HCT116 (cell line): Measurements from ENCODE around the gene GNB1. TPM values are rescaled to one million over a fixed set of nuclear protein-coding genes. Genes with fewer than 3 reads are reported as not detected.

Source experiments
- ATAC-seq: fragments of 200-7000 bp; cut with Tn5 transposase; 2 replicates; pipeline ENCODE4 v1.9.1; 2020; ENCODE audit warnings: mild to moderate bottlenecking, moderate library complexity
- BruUV-seq: library from RNA; stranded (reverse); fragments of 400-500 nt; replicated peaks from 2 replicates; lab custom pipeline; 2021; lab: Mats Ljungman, UMichigan
- CTCF ChIA-PET: fragments of 300-600 bp; sonication (Branson Sonifier 250); formaldehyde crosslinking; loops from one replicate; lab custom pipeline; 2021; ENCODE audit warnings: antibody characterized with exemption; lab: Charles Lee
- POLR2A ChIA-PET: fragments of 300-600, 350-600 bp; sonication (Branson Sonifier 250); formaldehyde crosslinking; loops from one replicate; lab custom pipeline; 2021; ENCODE audit warnings: antibody characterized with exemption; lab: Charles Lee
- RAD21 ChIA-PET, 2 experiments: fragments of 300-600 bp; sonication (Branson Sonifier 250); formaldehyde crosslinking; loops; one replicate each; lab custom pipeline; 2023; ENCODE audit warnings: low total read pairs in 2 of 2; ENCODE audit not compliant: uncharacterized antibody in 2 of 2, unreplicated experiment in 2 of 2, low non-redundant PET in 1 of 2; lab: Charles Lee
- DNase-seq: peaks from one replicate; pipeline ENCODE4 v3.0.0-alpha.2; 2010; ENCODE audit warnings: low read depth, low spot score
- H2AFZ ChIP-seq: fragments of 200-600 bp; shearing (Covaris generic), sonication (generic); 2 replicates; pipeline ENCODE4 v1.6.1; 2017; ENCODE audit warnings: low read depth, mixed run types, mixed read lengths, antibody characterized with exemption, low read length; ENCODE audit not compliant: poor library complexity, severe bottlenecking
- H3K27ac ChIP-seq: 2 replicates; pipeline ENCODE4 v1.5.1; 2012; ENCODE audit warnings: low read depth, low read length
- H3K27me3 ChIP-seq: fragments of 200-600 bp; sonication (generic); 2 replicates; pipeline ENCODE4 v1.6.1; 2016; ENCODE audit warnings: mixed run types, low read length, mixed read lengths; ENCODE audit not compliant: insufficient read depth
- H3K36me3 ChIP-seq, 2 experiments: fragments of 200-500 bp in 1 of 2; fragments of 200-600 bp in 1 of 2; sonication (Bioruptor generic) in 1 of 2; sonication (generic) in 1 of 2; 2 replicates each; pipeline versions ENCODE4 v1.5.1 to v1.6.1; 2014 to 2016; ENCODE audit warnings: low read length in 2 of 2, inconsistent platforms in 1 of 2, mixed read lengths in 1 of 2, mixed run types in 1 of 2; ENCODE audit not compliant: insufficient read depth in 2 of 2, control insufficient read depth in 1 of 2
- H3K4me1 ChIP-seq, 2 experiments: fragments of 200-600 bp in 1 of 2; sonication (generic) in 1 of 2; 2 replicates each; pipeline versions ENCODE4 v1.5.1 to v1.6.1; 2012 to 2017; ENCODE audit warnings: low read length in 2 of 2, inconsistent platforms in 1 of 2, mild to moderate bottlenecking in 1 of 2, mixed read lengths in 1 of 2, mixed run types in 1 of 2, moderate library complexity in 1 of 2; ENCODE audit not compliant: insufficient read depth in 2 of 2, control insufficient read depth in 1 of 2
- H3K4me2 ChIP-seq: fragments of 200-600 bp; sonication (generic); 2 replicates; pipeline ENCODE4 v1.6.1; 2017; ENCODE audit warnings: mixed run types, low read length, mixed read lengths
- H3K4me3 ChIP-seq, 2 experiments: fragments of 200-600 bp in 1 of 2; sonication (generic) in 1 of 2; replicated peaks in 1 of 2; 2 replicates each; pipeline ENCODE4 v1.5.1; 2011 to 2016; ENCODE audit warnings: low read length in 2 of 2, control low read depth in 1 of 2, low read depth in 1 of 2, mild to moderate bottlenecking in 1 of 2, mixed read lengths in 1 of 2, mixed run types in 1 of 2
- H3K79me2 ChIP-seq: fragments of 200-600 bp; sonication (generic); 2 replicates; pipeline ENCODE4 v1.6.1; 2017; ENCODE audit warnings: mild to moderate bottlenecking, mixed run types, low read length, moderate library complexity, mixed read lengths; ENCODE audit not compliant: insufficient read depth
- H3K9ac ChIP-seq: fragments of 200-600 bp; sonication (generic); 2 replicates; pipeline ENCODE4 v1.6.1; 2016; ENCODE audit warnings: low read length, mixed read lengths
- H3K9me2 ChIP-seq: fragments of 200-600 bp; sonication (generic), shearing (Covaris generic); 2 replicates; pipeline ENCODE4 v1.6.1; 2017; ENCODE audit warnings: mixed run types, mild to moderate bottlenecking, moderate library complexity; ENCODE audit not compliant: insufficient read depth
- H3K9me3 ChIP-seq, 2 experiments: fragments of 200-500 bp in 1 of 2; fragments of 200-600 bp in 1 of 2; sonication (Bioruptor generic) in 1 of 2; sonication (generic) in 1 of 2; 2 replicates each; pipeline ENCODE4 v1.6.1; 2014 to 2017; ENCODE audit warnings: low read length in 2 of 2, mixed read lengths in 2 of 2, inconsistent platforms in 1 of 2, low read depth in 1 of 2, mild to moderate bottlenecking in 1 of 2, mixed run types in 1 of 2, moderate library complexity in 1 of 2; ENCODE audit not compliant: control insufficient read depth in 1 of 2, insufficient read depth in 1 of 2
- H4K20me1 ChIP-seq: fragments of 200-600 bp; sonication (generic), shearing (Covaris generic); 2 replicates; pipeline ENCODE4 v1.6.1; 2017; ENCODE audit warnings: mixed run types, mild to moderate bottlenecking, moderate library complexity; ENCODE audit not compliant: insufficient read depth
- CBX3 ChIP-seq: IDR thresholded peaks from 2 replicates; pipeline ENCODE4 v1.6.1; 2012; ENCODE audit warnings: low read depth
- CEBPB ChIP-seq: IDR thresholded peaks from 2 replicates; pipeline ENCODE4 v1.6.1; 2012; ENCODE audit warnings: low read depth
- ELF1 ChIP-seq: IDR thresholded peaks from 2 replicates; pipeline ENCODE4 v1.6.1; 2012; ENCODE audit warnings: low read depth, borderline replicate concordance
- EZH2 ChIP-seq: fragments of 200-600 bp; sonication (generic); IDR thresholded peaks from 2 replicates; pipeline ENCODE4 v1.6.1; 2017; ENCODE audit warnings: antibody characterized with exemption, mixed run types
- EZH2phosphoT487 ChIP-seq: fragments of 200-600 bp; IDR thresholded peaks from 2 replicates; pipeline ENCODE4 v1.6.1; 2018; ENCODE audit warnings: antibody characterized with exemption, borderline replicate concordance
- FOSL1 ChIP-seq: IDR thresholded peaks from 2 replicates; pipeline ENCODE4 v1.6.1; 2012; ENCODE audit warnings: low read depth
- JUND ChIP-seq: IDR thresholded peaks from 2 replicates; pipeline ENCODE4 v1.6.1; 2012
- MAX ChIP-seq: IDR thresholded peaks from 2 replicates; pipeline ENCODE4 v1.6.1; 2012
- POLR2A ChIP-seq: IDR thresholded peaks from 2 replicates; pipeline ENCODE4 v1.7.0; 2011; ENCODE audit warnings: borderline replicate concordance; ENCODE audit not compliant: insufficient read depth, insufficient read length; ENCODE audit errors: extremely low read depth
- POLR2AphosphoS5 ChIP-seq: IDR thresholded peaks from 2 replicates; pipeline ENCODE4 v1.6.1; 2011; ENCODE audit warnings: mild to moderate bottlenecking, low read depth, low read length, moderate library complexity
- RAD21 ChIP-seq: IDR thresholded peaks from 2 replicates; pipeline ENCODE4 v1.6.1; 2012; ENCODE audit warnings: low read depth, mild to moderate bottlenecking
- SIN3A ChIP-seq: IDR thresholded peaks from 2 replicates; pipeline ENCODE4 v1.6.1; 2012; ENCODE audit warnings: low read depth
- SRF ChIP-seq: IDR thresholded peaks from 2 replicates; pipeline ENCODE4 v1.6.1; 2012; ENCODE audit warnings: low read depth
- TCF7L2 ChIP-seq: IDR thresholded peaks from 2 replicates; pipeline ENCODE4 v1.7.0; 2011; ENCODE audit warnings: borderline replicate concordance, inconsistent platforms; ENCODE audit not compliant: insufficient read depth, insufficient read length; ENCODE audit errors: extremely low read depth
- YY1 ChIP-seq: IDR thresholded peaks from 2 replicates; pipeline ENCODE4 v1.6.1; 2011; ENCODE audit warnings: low read length, low read depth, moderate library complexity, mild to moderate bottlenecking; ENCODE audit not compliant: insufficient replicate concordance; ENCODE audit errors: extremely low read depth
- ZBTB33 ChIP-seq: IDR thresholded peaks from 2 replicates; pipeline ENCODE4 v1.6.1; 2011; ENCODE audit warnings: mild to moderate bottlenecking, low read length, moderate library complexity; ENCODE audit not compliant: insufficient replicate concordance; ENCODE audit errors: extremely low read depth
- ZFX ChIP-seq: fragments of 450-650 bp; IDR thresholded peaks from 2 replicates; pipeline ENCODE4 v1.6.1; 2017
- ZNF274 ChIP-seq: fragments of 200-500 bp; sonication (Bioruptor generic); IDR thresholded peaks from 2 replicates; pipeline ENCODE4 v1.6.1; 2014; ENCODE audit warnings: mild to moderate bottlenecking, low read depth, low read length, inconsistent platforms
- intact Hi-C: fragments of 100-400 bp; cut with micrococcal nuclease; formaldehyde crosslinking; loops from 2 replicates; pipeline ENCODE4 v1.10.0; 2022
- total RNA-seq: library from RNA; stranded (reverse); gene quantifications from one replicate; pipeline ENCODE4 v1.2.1, GENCODE V29; 2021; ENCODE audit not compliant: unreplicated experiment

GNB1 gene
- total RNA-seq, 1 experiment from 2014 or later, result 371 TPM

- CTCF ChIA-PET, result no interaction called here
Measured at GRCh38 chr1:1836119-1836518, 54.8 kb downstream of the GNB1 start.

GRCh38 chr1:1835546-1835945, 55.3 kb downstream of the GNB1 start:
- intact Hi-C loops, result no loop called here
- BruUV-seq, result no TSS peak

More at GRCh38 chr1:1836119-1836518, 54.8 kb downstream of the GNB1 start:
- no peaks in the 10 kb centered on the region for H3K9me2 ChIP-seq
- H3K27me3 ChIP-seq, result no peaks in the 10 kb centered on the region
- no peak overlapping the region for H3K4me3 ChIP-seq
- no peak for ATAC-seq
- no TSS peak for BruUV-seq
- ChIA-PET POLR2A (no interaction called here), RAD21 (no interaction called here)
- H3K27ac ChIP-seq, result no peak overlapping the region
- H3K4me2 ChIP-seq, result no peak overlapping the region
- intact Hi-C loops, result no loop called here
- no peak overlapping the region for H3K9ac ChIP-seq
- no peak for TF ChIP-seq YY1
- TF ChIP-seq TCF7L2, result no peak
- TF ChIP-seq CEBPB, result no peak
- no peak for TF ChIP-seq FOSL1
- TF ChIP-seq ZFX, result no peak
- TF ChIP-seq ZNF274, result no peak
- no peak for TF ChIP-seq POLR2AphosphoS5
- H3K9me3 ChIP-seq, result no peaks in the 10 kb centered on the region
- H3K79me2 ChIP-seq, result peaks cover 89% of the 10 kb centered on the region
- peaks cover 18 to 28% of the 10 kb centered on the region in 2 experiments; a peak in 3 of 4 replicates for H3K36me3 ChIP-seq
- peaks cover 9% of the 10 kb centered on the region; the same call in 1 of the 2 replicates for H4K20me1 ChIP-seq
- H2AFZ ChIP-seq, result no peak overlapping the region
- H3K4me1 ChIP-seq, result no peaks in the 10 kb centered on the region
- no peak for DNase-seq

More at GRCh38 chr1:1835546-1835945, 55.3 kb downstream of the GNB1 start:
- ChIA-PET CTCF (no interaction called here), RAD21 (no interaction called here), POLR2A (no interaction called here)
- Histone ChIP-seq H3K4me1 (no peaks in the 10 kb centered on the region), H3K36me3 (peaks cover 18 to 28% of the 10 kb centered on the region in 2 experiments; a peak in 3 of 4 replicates), H2AFZ (no peak overlapping the region), H3K9ac (no peak overlapping the region), H3K27ac (no peak overlapping the region), H3K4me2 (no peak overlapping the region), H3K27me3 (no peaks in the 10 kb centered on the region), H3K9me3 (no peaks in the 10 kb centered on the region), H3K9me2 (no peaks in the 10 kb centered on the region), H4K20me1 (peaks cover 8% of the 10 kb centered on the region; the same call in 1 of the 2 replicates), H3K4me3 (no peak overlapping the region), H3K79me2 (peaks cover 89% of the 10 kb centered on the region)
- no peak for ATAC-seq
- TF ChIP-seq CEBPB (no peak), ZNF274 (no peak), EZH2phosphoT487 (no peak), SIN3A (no peak), ZFX (no peak), EZH2 (no peak), MAX (no peak), ELF1 (no peak), JUND (no peak), ZBTB33 (no peak), TCF7L2 (no peak), CBX3 (no peak), POLR2A (no peak), SRF (no peak), POLR2AphosphoS5 (no peak), RAD21 (no peak), FOSL1 (no peak)
- no peak for DNase-seq
